ENCODE data around the gene RCC1. TPM values are rescaled to one million over a fixed set of nuclear protein-coding genes. Genes with fewer than 3 reads are reported as not detected.

The RCC1 gene
- total RNA-seq (10 to 100 TPM; 18.9 to 21.8 TPM), polyA plus RNA-seq (10 to 100 TPM in 1 of 2 donors, 1 to 10 TPM in 1; 2.2 to 18.1 TPM)

GRCh38 chr1:28505406-28506187 lies at the start of gene RCC1:
RCC1 (plus strand) TSS chr1:28506043; CDS start chr1:28529867, 23,824 bp downstream.
- Histone ChIP-seq H3K27me3 (ENCODE audit: control insufficient read depth in 4 of 4, insufficient read depth in 4 of 4, low read length in 3 of 4) (no peaks in the 10 kb centered on the region), H3K36me3 (ENCODE audit: control insufficient read depth in 4 of 4, insufficient read depth in 3 of 4, low read depth in 1 of 4, low read length in 3 of 4) (peaks cover 6 to 28% (median 24%) of the 10 kb centered on the region in 4 donors), H3K9ac (ENCODE audit: low read depth in 1 of 2, low read length in 2 of 2) (peak within 1 kb of the TSS; percentile 91 to 98), H3K27ac (ENCODE audit: low read depth in 1 of 2, low read length in 2 of 2) (peak within 1 kb of the TSS; percentile 77 to 80), H3K9me3 (ENCODE audit: control insufficient read depth in 4 of 4, low read length in 3 of 4) (no peaks in the 10 kb centered on the region), H3K4me3 (ENCODE audit: low read depth in 1 of 3, low read length in 3 of 3) (peak within 1 kb of the TSS; percentile 89 to 97 (median 91)), H3K4me1 (ENCODE audit: control insufficient read depth in 4 of 4, insufficient read depth in 4 of 4, low read length in 3 of 4) (peaks cover 7 to 34% (median 14%) of the 10 kb centered on the region in 4 donors)
- DNase-seq (ENCODE audit: low spot score): peak; percentile 91
- under 1% methylated on average over 41 of the region's 41 CpGs for WGBS
- TF ChIP-seq YY1 (IDR thresholded peaks at IDR 0.05) (peak; percentile 94), NR2F2 (IDR thresholded peaks at IDR 0.05) (no peak), EGR1 (IDR thresholded peaks at IDR 0.05; ENCODE audit: low read depth in 2 of 2) (peak; percentile 14 to 29), JUND (IDR thresholded peaks at IDR 0.05) (no peak), ZBTB33 (IDR thresholded peaks at IDR 0.05) (peak; percentile 100), RAD21 (IDR thresholded peaks at IDR 0.05) (peak in 1 of 2 donors; percentile 39), HNF4G (IDR thresholded peaks at IDR 0.05) (no peak), ATF3 (IDR thresholded peaks at IDR 0.05) (no peak), CTCF (IDR thresholded peaks at IDR 0.05; ENCODE audit: low read depth, low read length, missing input control) (no peak), HNF4A (conservative IDR thresholded peaks at IDR 0.05) (peak in 1 of 2 donors; percentile 15), GABPA (IDR thresholded peaks at IDR 0.05 in 1 of 2, conservative IDR thresholded peaks at IDR 0.05 in 1 of 2) (peak in 1 of 2 donors; percentile 88), RXRA (IDR thresholded peaks at IDR 0.05) (peak; percentile 26 to 32), TAF1 (conservative IDR thresholded peaks at IDR 0.05) (peak; percentile 99), MAX (IDR thresholded peaks at IDR 0.05) (peak; percentile 60), FOXA2 (IDR thresholded peaks at IDR 0.05) (no peak), FOXA1 (IDR thresholded peaks at IDR 0.05) (no peak), REST (IDR thresholded peaks at IDR 0.05) (peak; percentile 94), SP1 (IDR thresholded peaks at IDR 0.05) (peak; percentile 61)

All from liver (tissue), 9 donors.